PFSK-1 (cell line): Measurements from ENCODE around the gene ACOX3.

Experiments
- FOXP2 ChIP-seq: optimal IDR thresholded peaks from 2 replicates; pipeline ENCODE3; 2011; ENCODE audit warnings: borderline replicate concordance, control low read depth, inconsistent platforms; ENCODE audit not compliant: insufficient read depth; ENCODE audit errors: extremely low read length, extremely low read depth
- POLR2AphosphoS5 ChIP-seq: IDR thresholded peaks from 2 replicates; pipeline ENCODE4 v1.6.1; 2012; ENCODE audit warnings: low read depth, mild to moderate bottlenecking, control low read depth, low read length, moderate library complexity
- SIN3A ChIP-seq: IDR thresholded peaks from 2 replicates; pipeline ENCODE4 v1.6.1; 2012; ENCODE audit warnings: mild to moderate bottlenecking, low read length, moderate library complexity, borderline replicate concordance; ENCODE audit not compliant: insufficient read depth
- TAF1 ChIP-seq: IDR thresholded peaks from 2 replicates; pipeline ENCODE4 v1.6.1; 2012; ENCODE audit warnings: low read length, control low read depth, borderline replicate concordance; ENCODE audit not compliant: insufficient read depth
- TF ChIP-seq, protein P1 (sequence below), 2 experiments: IDR thresholded peaks; 2 replicates each; pipeline versions ENCODE4 v1.6.1 to v1.8.0; 2011 to 2012; ENCODE audit warnings: low read depth in 2 of 2, low read length in 2 of 2, control low read depth in 1 of 2, inconsistent platforms in 1 of 2, mild to moderate bottlenecking in 1 of 2, moderate library complexity in 1 of 2; ENCODE audit not compliant: insufficient read depth in 1 of 2

ACOX3 gene

DNA sequence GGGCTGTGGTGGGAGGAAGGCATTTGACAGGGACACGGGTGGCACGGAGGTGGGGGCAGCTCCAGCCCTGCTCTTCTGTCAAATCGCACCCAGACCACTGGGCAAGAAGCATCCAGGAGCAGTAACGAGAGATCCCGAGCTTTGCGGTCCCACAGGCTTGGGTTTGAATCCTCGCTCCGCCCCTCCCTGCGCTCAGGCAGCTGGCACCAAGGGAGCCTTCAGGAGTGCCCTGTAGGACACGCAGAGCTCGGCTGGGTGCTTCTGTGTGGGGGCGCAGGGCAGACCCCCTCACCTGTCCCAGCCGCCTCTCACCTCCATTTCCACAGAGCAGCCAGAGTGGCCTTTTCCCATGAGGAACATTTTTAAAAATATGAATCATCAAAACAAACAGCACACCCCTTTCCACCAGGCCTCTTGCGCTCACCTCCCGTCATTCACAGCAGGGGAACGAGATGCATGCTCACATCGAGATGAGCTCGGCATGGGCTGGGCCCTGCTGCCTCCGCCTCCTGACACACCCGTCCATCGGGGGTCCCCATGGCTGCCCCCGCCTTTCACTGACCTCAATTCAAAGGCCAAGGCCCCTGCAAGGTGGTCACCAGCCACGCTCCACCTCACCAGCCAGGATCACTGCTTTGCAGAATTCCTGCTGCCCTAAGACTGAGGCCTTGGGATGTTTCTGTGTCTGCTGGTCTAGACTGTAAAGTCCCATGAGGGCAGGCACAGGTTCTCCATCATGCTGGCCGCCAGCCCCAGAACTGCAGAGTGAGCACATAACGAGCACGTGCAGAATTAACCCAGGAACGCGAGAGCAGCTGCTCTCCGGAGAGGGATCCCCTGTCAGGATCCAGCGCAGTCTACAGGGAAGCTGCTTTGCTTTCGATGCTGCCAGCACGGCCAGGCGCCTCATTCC, 52.7 kb downstream of the ACOX3 start:
- TF ChIP-seq SIN3A: no peak
- TF ChIP-seq TAF1: no peak
- no peak for TF ChIP-seq POLR2AphosphoS5
- no peak for TF ChIP-seq FOXP2
- TF ChIP-seq, protein P1, sequence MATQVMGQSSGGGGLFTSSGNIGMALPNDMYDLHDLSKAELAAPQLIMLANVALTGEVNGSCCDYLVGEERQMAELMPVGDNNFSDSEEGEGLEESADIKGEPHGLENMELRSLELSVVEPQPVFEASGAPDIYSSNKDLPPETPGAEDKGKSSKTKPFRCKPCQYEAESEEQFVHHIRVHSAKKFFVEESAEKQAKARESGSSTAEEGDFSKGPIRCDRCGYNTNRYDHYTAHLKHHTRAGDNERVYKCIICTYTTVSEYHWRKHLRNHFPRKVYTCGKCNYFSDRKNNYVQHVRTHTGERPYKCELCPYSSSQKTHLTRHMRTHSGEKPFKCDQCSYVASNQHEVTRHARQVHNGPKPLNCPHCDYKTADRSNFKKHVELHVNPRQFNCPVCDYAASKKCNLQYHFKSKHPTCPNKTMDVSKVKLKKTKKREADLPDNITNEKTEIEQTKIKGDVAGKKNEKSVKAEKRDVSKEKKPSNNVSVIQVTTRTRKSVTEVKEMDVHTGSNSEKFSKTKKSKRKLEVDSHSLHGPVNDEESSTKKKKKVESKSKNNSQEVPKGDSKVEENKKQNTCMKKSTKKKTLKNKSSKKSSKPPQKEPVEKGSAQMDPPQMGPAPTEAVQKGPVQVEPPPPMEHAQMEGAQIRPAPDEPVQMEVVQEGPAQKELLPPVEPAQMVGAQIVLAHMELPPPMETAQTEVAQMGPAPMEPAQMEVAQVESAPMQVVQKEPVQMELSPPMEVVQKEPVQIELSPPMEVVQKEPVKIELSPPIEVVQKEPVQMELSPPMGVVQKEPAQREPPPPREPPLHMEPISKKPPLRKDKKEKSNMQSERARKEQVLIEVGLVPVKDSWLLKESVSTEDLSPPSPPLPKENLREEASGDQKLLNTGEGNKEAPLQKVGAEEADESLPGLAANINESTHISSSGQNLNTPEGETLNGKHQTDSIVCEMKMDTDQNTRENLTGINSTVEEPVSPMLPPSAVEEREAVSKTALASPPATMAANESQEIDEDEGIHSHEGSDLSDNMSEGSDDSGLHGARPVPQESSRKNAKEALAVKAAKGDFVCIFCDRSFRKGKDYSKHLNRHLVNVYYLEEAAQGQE (IDR thresholded peaks at IDR 0.05; ENCODE audit: insufficient read depth in 1 of 2, low read depth in 2 of 2, low read length in 2 of 2): no peak

DNA sequence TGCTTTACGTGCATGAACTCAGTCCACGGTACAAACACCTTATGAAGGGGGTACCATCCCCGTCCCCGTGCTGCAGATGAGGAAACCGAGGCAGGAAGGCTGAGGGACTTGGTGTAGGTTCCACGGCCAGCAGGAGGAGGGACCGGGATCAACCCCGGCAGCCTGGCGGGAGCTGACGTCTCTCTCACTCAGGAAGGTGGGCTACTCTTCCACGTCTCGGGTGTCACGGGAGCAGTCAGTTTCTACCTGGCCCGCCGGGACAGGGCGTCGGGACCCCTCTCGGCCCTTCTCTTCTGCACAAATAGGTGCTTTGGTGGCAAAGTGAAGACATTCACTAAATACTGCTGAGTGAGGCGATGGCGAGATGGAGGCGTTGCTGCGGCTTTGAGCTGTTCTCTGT, 53.3 kb downstream of the ACOX3 start:
- TF ChIP-seq TAF1 (no peak), POLR2AphosphoS5 (no peak), FOXP2 (no peak), SIN3A (no peak)
- TF ChIP-seq, protein P1 (IDR thresholded peaks at IDR 0.05; ENCODE audit: insufficient read depth in 1 of 2, low read depth in 2 of 2, low read length in 2 of 2): no peak

DNA sequence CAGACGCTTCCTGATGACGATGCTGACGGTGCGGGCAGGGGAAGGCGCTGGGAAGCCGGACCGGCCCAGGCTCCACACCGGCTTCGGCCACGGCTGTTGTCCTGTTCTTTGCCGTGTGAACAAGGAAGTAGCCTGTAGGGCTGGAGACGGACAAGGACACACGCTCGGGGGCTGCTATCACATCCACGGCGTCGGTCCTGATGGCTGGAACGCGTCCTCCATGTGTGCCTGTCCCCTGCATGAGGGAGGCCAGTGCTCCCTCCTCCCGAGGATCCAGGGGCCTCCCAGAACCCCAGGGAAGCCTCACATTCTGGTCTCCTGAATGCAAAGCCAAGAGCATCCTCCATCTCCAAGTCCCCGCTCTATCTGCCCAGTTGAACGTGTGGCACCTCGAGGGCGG, 53.8 kb downstream of the ACOX3 start:
- TF ChIP-seq FOXP2: no peak
- no peak for TF ChIP-seq POLR2AphosphoS5

DNA sequence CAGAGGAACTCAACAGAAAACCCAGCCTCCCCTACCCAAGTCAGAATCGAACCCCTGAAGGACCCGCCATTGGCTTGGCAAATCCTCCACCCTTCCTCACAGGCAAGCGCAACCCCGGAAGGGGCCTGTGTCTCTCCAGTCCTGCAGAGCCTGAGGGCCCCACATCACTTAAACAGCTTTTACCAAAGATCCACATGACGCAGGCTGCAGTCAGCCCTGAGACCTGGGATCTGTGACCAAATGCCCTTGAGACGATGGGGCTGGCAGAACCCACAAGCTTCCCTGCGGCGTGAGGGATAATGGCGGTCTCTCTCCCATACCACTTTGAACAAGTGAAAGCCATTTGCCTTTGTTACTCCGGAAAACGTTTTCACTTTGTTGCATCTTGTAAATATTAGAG, 54.9 kb downstream of the ACOX3 start:
- TF ChIP-seq SIN3A (no peak), TAF1 (no peak), FOXP2 (no peak), POLR2AphosphoS5 (no peak)
- TF ChIP-seq, protein P1 (IDR thresholded peaks at IDR 0.05; ENCODE audit: insufficient read depth in 1 of 2, low read depth in 2 of 2, low read length in 2 of 2): no peak

DNA sequence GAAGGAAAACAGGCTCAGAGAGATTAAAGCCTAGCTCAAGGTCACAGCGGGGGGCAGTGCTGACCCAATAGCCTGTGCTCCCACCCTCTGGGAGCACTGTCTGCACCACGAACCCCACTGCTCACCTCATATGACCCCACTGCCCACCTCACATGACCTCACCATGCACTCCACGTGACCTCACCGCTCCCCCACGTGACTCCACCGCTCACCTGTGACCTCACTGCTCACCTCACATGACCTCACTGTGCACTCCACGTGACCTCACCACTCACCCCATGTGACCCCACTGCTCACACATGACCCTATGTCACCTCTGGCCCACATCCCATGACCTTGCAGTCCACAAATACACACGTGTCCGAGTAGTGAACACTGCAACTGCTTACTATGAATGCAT, 55.4 kb downstream of the ACOX3 start:
- TF ChIP-seq SIN3A (no peak), FOXP2 (no peak), POLR2AphosphoS5 (no peak), TAF1 (no peak)

DNA sequence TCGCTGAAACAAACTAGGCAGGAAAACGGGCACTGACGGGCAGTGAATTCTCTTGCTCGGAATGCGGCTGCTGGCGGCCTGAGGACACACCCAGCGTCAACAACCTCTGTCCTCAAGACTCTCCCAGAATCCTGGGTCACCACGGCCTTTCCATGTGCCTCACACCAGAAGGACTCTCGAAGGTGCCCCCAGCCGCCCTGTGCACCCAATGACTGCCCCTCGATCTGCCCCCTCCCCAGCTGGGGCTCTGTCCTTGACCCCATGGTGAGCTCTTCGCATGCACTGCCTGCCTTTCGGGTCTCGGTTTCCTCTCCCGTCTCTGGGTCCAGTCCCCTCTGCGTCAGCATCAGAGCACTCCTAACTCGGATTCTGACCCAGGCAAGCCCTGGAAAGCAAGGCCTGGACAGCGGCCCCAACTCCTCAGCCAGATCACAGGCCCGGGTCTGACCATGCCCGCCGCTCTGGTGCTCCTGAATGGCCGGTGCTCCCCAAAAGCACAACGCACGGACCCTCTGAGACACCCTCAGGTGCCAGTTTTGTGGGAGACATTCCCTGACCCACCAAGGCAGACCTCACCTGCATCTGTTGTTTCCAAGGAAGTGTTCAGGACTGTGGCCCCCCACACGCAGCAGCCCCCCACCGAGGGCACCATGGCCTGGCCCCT, 56.0 kb downstream of the ACOX3 start:
- TF ChIP-seq, protein P1 (IDR thresholded peaks at IDR 0.05; ENCODE audit: insufficient read depth in 1 of 2, low read depth in 2 of 2, low read length in 2 of 2): no peak
- TF ChIP-seq SIN3A (no peak), FOXP2 (no peak), TAF1 (no peak), POLR2AphosphoS5 (no peak)
